GM18870 (cell line): ENCODE measurements around the gene IL4.

Source experiments
- ATAC-seq: cut with Tn5 transposase; IDR thresholded peaks from one replicate; pipeline ENCODE4 v1.9.1; 2021; ENCODE audit warnings: moderate library complexity; ENCODE audit not compliant: unreplicated experiment

IL4 gene

GRCh38 chr5:132669966-132670882 lies 3.6 kb upstream of the IL4 start:
- no peak for ATAC-seq

- ATAC-seq: no peak
These were observed 2.8 kb upstream of the IL4 start for GRCh38 chr5:132671000-132671399.

GRCh38 chr5:132673488-132673887 lies 301 bp upstream of the IL4 start:
- no peak for ATAC-seq

- peak; percentile 83 for ATAC-seq
These were observed 1.1 kb downstream of the IL4 start for GRCh38 chr5:132674671-132675506.

GRCh38 chr5:132675936-132676689 lies 2.3 kb downstream of the IL4 start:
- ATAC-seq: no peak

- ATAC-seq: no peak
These were observed 3.4 kb downstream of the IL4 start for GRCh38 chr5:132677191-132677590.

- ATAC-seq: no peak
These were observed 4.1 kb downstream of the IL4 start for GRCh38 chr5:132677682-132678400.

GRCh38 chr5:132678735-132679134 lies 4.9 kb downstream of the IL4 start:
- ATAC-seq: no peak

- ATAC-seq: no peak
These were observed 5.4 kb downstream of the IL4 start for GRCh38 chr5:132679166-132679565.

- no peak for ATAC-seq
These were observed 6.1 kb downstream of the IL4 start for GRCh38 chr5:132679717-132680380.

- ATAC-seq: no peak
These were observed 7.1 kb downstream of the IL4 start for GRCh38 chr5:132680780-132681475.

GRCh38 chr5:132681476-132681831 lies 7.7 kb downstream of the IL4 start:
- no peak for ATAC-seq

- no peak for ATAC-seq
These were observed 8.2 kb downstream of the IL4 start for GRCh38 chr5:132681983-132682382.

- ATAC-seq: no peak
These were observed 10.7 kb downstream of the IL4 start for GRCh38 chr5:132684491-132684890.

- ATAC-seq: no peak
These were observed 11.3 kb downstream of the IL4 start for GRCh38 chr5:132684922-132685720.

GRCh38 chr5:132686193-132686592 lies 12.4 kb downstream of the IL4 start:
- no peak for ATAC-seq

- ATAC-seq: no peak
These were observed 14.2 kb downstream of the IL4 start for GRCh38 chr5:132687995-132688394.

- no peak for ATAC-seq
These were observed 14.9 kb downstream of the IL4 start for GRCh38 chr5:132688536-132689339.
